Rectal smooth muscle tissue (tissue), 1 donor: ENCODE measurements around the gene AGMO.

ENCODE experiments used
- H3K27ac ChIP-seq: one replicate; pipeline ENCODE4 v1.7.0; 2013; ENCODE audit warnings: low read depth, low read length, inconsistent platforms
- H3K27me3 ChIP-seq: one replicate; pipeline ENCODE4 v1.7.0; 2013; ENCODE audit warnings: low read length; ENCODE audit not compliant: control insufficient read depth, insufficient read depth
- H3K36me3 ChIP-seq: one replicate; pipeline ENCODE4 v1.7.0; 2013; ENCODE audit warnings: low read length; ENCODE audit not compliant: control insufficient read depth, insufficient read depth
- H3K4me1 ChIP-seq: one replicate; pipeline ENCODE4 v1.7.0; 2013; ENCODE audit warnings: low read length; ENCODE audit not compliant: control insufficient read depth, insufficient read depth
- H3K4me3 ChIP-seq: one replicate; pipeline ENCODE4 v1.7.0; 2013; ENCODE audit warnings: low read length
- H3K9ac ChIP-seq: one replicate; pipeline ENCODE4 v1.7.0; 2013; ENCODE audit warnings: low read length

Gene AGMO

DNA sequence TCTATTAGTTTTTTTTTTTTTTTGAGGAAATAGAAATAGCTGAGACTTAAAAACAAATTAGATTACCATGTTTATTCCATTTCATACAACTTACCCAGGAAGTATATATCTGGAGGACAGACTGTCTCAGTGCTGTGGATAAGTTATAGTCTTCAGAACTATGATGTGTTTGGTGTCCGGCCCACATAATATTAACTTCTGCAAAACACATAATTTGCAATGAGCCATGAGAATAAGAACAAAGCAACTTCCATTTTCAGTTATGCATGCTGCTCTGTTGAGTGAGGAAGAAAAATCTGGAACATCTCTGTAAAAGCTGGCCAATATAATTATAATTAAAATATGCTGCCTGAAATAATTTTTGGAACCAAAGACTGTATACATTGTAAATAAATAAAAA lies 130.9 kb downstream of the AGMO start:
- Histone ChIP-seq H3K4me3 (no peak overlapping the region), H3K4me1 (no peaks in the 10 kb centered on the region), H3K9ac (no peak overlapping the region), H3K27ac (no peak overlapping the region), H3K27me3 (no peaks in the 10 kb centered on the region), H3K36me3 (no peaks in the 10 kb centered on the region)

DNA sequence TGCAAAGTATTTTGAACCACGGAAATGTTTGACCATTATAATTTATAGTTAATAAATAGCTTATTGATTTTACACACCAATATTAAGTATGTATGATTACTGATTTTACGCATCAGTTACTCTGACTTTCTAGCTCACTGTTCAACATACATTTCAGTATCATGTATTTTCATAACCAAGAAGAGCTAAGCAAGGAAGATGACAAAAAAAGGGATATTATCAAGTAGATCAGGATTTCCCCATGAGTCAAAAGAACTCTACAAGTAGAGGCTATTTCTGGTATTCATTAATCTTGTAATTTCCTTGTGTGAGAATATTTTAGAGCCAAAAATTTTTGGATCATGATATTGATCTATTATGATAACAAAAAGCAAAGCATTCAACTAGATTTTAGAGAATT lies 131.6 kb downstream of the AGMO start:
- Histone ChIP-seq H3K4me1 (no peaks in the 10 kb centered on the region), H3K27ac (no peak overlapping the region), H3K9ac (no peak overlapping the region), H3K4me3 (no peak overlapping the region), H3K36me3 (no peaks in the 10 kb centered on the region), H3K27me3 (no peaks in the 10 kb centered on the region)

DNA sequence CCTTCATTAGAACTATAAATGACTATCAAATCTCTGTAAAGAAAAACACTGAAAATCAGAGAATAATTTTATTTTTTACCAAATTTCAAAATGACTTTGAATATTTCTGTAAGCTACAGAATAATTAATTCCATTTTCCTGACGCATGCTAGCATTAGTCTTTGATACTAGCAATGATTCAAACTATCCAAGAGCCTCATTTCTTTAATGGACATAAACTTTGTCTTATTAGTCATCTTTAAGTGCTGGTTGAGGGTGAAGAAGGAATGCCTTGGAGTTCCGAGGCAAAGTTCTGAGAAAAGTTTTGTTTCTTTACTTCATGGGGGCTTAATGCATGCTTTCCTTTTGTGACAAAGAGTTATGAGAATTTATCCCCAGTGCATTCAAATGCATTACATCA lies 137.3 kb downstream of the AGMO start:
- Histone ChIP-seq H3K4me3 (no peak overlapping the region), H3K4me1 (no peaks in the 10 kb centered on the region), H3K36me3 (no peaks in the 10 kb centered on the region), H3K9ac (no peak overlapping the region), H3K27me3 (no peaks in the 10 kb centered on the region), H3K27ac (no peak overlapping the region)

DNA sequence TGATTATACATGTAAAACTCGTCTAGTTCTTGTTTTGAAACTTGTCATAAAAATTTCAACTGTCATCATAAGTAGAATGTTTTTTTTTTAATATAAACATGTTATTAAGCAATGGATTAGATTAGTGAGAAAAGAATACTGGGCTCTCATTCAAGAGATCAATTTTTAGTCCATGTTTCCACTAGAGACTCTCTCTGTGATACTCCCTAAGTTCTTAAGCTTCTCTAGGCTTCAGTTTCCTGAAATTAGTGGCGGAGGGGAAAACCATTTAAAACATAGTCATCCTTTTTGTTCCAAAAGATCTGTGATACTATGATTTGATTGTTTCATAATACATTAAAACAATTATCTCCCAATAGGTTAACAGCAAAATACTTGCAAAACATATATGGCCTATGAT lies 142.2 kb downstream of the AGMO start:
- H3K27me3 ChIP-seq = no peaks in the 10 kb centered on the region
- H3K9ac ChIP-seq = no peak overlapping the region
- H3K27ac ChIP-seq = no peak overlapping the region
- H3K4me1 ChIP-seq = no peaks in the 10 kb centered on the region
- H3K4me3 ChIP-seq = no peak overlapping the region
- no peaks in the 10 kb centered on the region for H3K36me3 ChIP-seq

DNA sequence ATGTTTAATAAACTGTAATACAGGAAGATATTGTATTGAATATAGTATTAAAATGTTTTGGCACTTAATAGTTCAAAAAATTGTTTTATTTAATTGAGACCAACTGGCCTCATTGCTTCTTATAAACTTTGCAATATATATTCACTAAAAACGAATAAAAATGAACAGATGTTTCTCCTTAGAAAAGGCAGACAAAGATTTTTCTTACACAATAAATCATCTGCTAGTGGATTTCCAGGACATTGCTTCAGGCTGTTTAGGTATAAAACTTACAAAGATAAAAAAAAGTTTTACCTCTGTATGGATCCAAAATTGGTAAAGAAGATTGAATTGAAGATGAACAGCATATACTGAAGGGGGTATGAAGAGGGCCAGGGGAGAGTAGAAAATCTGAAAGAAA lies 143.6 kb downstream of the AGMO start:
- Histone ChIP-seq H3K27me3 (no peaks in the 10 kb centered on the region), H3K9ac (no peak overlapping the region), H3K36me3 (no peaks in the 10 kb centered on the region), H3K4me1 (no peaks in the 10 kb centered on the region), H3K27ac (no peak overlapping the region), H3K4me3 (no peak overlapping the region)

DNA sequence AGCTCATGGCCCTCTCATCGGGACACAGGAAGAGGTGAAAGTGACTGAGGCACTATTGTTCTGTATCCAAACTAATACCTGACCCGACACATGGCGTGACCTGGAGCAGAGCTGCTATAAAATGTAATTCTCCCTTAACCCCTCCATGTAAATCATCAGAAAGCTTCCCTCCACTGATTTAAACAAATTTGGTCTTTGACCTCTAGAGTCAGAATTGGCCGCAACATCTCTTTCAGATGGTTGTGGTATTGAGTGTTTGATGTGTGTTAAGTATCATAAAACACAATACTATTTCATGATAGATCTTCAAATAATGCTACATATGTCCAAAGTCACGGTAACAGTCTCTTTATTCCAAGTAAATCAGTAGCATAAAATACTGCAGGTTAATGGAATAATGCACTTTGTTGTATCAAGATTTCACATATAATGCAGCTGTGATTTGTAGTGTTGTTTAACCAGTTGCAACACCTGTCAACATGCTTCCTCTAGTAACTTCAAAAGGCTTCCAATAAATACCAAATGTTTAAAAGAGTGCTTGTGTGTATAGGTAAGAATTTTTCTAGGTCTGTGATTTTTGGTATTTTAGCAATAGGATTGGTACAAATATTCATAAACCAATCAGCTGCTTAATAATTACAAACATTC lies 144.3 kb downstream of the AGMO start:
- H3K27me3 ChIP-seq = no peaks in the 10 kb centered on the region
- no peak overlapping the region for H3K9ac ChIP-seq
- H3K27ac ChIP-seq = no peak overlapping the region
- H3K4me3 ChIP-seq = no peak overlapping the region
- no peaks in the 10 kb centered on the region for H3K36me3 ChIP-seq
- no peaks in the 10 kb centered on the region for H3K4me1 ChIP-seq

DNA sequence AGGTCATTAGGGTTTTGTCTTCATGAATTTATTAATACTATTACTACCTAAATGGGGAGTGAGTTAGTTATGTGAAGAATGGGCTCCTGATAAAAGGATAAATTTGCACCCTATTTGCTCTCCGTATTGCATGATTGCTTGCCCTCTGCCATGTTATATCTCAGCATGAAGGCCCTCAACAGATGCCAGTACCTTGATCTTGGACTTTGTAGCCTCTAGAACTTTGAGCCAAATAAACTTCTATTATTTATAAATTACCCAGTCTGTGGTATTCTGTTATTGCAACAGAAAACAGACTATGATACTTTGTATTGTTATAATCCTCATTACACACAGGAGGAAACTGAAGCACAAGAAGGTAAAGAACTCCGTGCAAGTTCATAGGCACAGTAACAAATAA lies 150.8 kb downstream of the AGMO start:
- no peaks in the 10 kb centered on the region for H3K27me3 ChIP-seq
- H3K36me3 ChIP-seq = no peaks in the 10 kb centered on the region
- H3K9ac ChIP-seq = no peak overlapping the region
- H3K27ac ChIP-seq = no peak overlapping the region
- no peaks in the 10 kb centered on the region for H3K4me1 ChIP-seq
- no peak overlapping the region for H3K4me3 ChIP-seq

DNA sequence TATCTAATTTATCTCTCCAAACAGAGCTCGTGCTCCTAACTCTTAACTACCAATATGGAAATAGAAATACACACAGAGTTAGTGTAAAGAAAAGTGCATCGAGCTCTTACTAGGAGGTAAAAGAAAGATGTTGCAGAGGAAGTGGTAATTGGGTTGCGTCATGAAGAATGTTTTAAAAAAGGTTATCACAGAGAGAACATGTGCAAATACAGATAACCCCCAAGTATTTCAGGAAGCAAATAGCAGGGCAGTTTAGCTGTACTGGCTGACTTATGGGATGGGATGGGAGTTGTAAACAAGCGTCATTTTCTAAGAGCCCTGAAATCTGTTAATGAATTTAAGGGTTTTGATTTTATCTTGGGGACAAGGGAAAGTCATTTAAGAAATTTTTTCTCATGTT lies 153.9 kb downstream of the AGMO start:
- H3K36me3 ChIP-seq = no peaks in the 10 kb centered on the region
- no peak overlapping the region for H3K27ac ChIP-seq
- no peaks in the 10 kb centered on the region for H3K4me1 ChIP-seq
- H3K9ac ChIP-seq = no peak overlapping the region
- no peaks in the 10 kb centered on the region for H3K27me3 ChIP-seq
- no peak overlapping the region for H3K4me3 ChIP-seq

DNA sequence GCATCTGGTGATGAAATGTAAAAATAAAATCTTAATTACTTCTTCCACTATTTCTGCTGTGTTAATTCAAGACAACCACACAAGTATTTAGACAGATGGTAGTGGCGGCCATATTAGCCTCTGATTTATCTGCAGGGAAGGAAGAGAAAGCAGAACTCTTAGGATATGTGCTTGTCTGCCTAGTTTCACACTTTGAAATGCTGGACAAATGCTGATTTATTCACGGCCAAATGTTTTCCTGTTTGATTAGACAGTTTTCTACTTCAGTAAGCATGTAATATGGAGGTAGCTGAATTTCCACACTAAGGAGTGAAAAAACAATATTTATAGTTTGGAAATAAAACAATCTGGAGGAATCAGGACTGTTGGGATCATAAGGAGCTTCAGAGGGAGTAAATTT lies 158.1 kb downstream of the AGMO start:
- no peaks in the 10 kb centered on the region for H3K36me3 ChIP-seq
- H3K9ac ChIP-seq = no peak overlapping the region
- no peaks in the 10 kb centered on the region for H3K27me3 ChIP-seq
- no peak overlapping the region for H3K27ac ChIP-seq
- no peaks in the 10 kb centered on the region for H3K4me1 ChIP-seq
- no peak overlapping the region for H3K4me3 ChIP-seq

DNA sequence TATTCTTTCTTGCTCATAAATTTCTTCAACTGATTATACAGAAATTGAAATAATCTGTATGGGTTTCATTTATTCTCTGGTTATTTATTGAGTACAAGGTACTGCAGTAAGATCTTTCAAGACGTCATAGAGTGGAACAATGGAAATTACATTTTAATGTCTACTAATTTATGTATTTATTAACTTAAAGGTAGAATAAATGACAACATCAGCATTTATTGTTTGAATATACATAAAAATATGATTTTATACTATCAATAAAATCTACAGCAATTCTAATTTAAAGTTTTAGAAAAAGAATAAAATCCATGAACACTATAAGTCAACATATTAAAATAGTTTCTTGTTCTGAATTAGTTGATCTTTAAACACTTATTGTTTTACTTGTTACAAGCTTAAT lies 158.5 kb downstream of the AGMO start:
- no peaks in the 10 kb centered on the region for H3K36me3 ChIP-seq
- H3K27ac ChIP-seq = no peak overlapping the region
- H3K9ac ChIP-seq = no peak overlapping the region
- no peaks in the 10 kb centered on the region for H3K27me3 ChIP-seq
- H3K4me1 ChIP-seq = no peaks in the 10 kb centered on the region
- no peak overlapping the region for H3K4me3 ChIP-seq

DNA sequence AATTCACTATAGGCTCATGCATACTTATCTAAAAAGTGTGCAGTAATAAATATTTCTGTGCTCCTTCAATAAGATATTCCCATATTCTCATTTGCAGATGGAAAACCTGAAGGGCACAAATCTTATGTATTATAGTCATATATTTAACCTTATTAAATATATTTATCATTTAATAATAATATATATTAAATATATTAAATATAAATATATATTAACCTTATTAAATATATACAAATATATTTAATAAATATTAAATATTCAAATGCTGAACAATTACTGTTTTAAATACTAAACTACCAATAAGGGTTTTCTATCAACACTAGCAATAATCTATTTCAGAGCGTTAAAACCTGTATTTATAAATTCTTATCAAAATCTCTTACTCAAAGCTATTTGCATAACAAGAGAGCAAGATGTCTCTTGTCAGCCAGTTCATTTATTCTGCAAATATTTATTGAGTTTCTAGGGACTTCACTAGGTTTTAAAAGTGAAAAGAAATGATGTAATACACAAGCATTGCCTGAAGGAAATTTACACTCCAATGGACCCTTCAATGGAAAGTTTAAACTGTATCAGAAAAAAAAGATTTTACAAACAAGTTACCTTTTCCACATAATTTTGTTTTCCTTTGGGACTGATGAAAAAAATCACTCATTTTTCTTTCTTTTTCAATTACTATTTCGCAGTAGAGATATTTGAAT lies 159.2 kb downstream of the AGMO start:
- Histone ChIP-seq H3K9ac (no peak overlapping the region), H3K4me1 (no peaks in the 10 kb centered on the region), H3K36me3 (no peaks in the 10 kb centered on the region), H3K27ac (no peak overlapping the region), H3K27me3 (no peaks in the 10 kb centered on the region), H3K4me3 (no peak overlapping the region)

DNA sequence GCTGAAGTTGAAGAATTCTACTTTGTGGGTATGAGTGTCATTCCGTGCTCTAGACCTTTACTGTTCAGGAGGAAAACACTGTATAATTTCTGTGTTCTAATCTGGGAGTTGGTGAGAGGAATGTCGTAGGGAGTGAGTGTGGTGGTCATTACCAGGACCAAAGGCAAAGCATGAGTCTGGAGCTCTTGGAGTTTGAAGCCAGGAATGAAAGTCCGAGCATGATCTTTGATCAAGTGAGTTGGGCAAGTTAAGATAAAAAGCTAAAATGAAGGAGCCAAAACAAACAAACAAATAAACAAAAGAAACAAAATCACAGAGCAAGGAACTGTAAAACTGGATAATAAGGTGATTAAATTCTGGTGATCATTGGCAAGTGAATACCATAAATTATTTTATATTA lies 161.4 kb downstream of the AGMO start:
- Histone ChIP-seq H3K36me3 (no peaks in the 10 kb centered on the region), H3K4me3 (no peak overlapping the region), H3K4me1 (no peaks in the 10 kb centered on the region), H3K27me3 (no peaks in the 10 kb centered on the region), H3K9ac (no peak overlapping the region), H3K27ac (no peak overlapping the region)

DNA sequence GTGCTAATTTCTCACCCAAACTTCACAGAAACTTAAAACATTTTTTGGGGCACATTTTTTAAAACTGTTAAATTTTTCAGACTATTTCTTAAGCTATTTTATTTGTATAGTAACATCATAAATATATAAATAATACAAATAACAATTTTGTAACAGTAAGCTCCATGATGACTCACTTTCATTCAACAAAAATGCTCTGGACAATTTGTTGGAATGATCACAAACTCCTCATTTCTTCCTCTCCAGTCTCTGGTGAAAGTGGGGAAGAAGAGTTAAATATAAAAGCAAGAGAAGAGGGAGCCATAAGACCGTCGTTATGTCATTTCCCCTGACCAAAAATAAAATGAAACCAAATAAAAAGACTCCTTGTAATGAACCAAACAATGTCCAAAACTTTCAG lies 162.4 kb downstream of the AGMO start:
- H3K27ac ChIP-seq = no peak overlapping the region
- no peak overlapping the region for H3K9ac ChIP-seq
- H3K27me3 ChIP-seq = no peaks in the 10 kb centered on the region
- no peaks in the 10 kb centered on the region for H3K4me1 ChIP-seq
- H3K36me3 ChIP-seq = no peaks in the 10 kb centered on the region
- no peak overlapping the region for H3K4me3 ChIP-seq
